ENCODE results near the gene POLL. TPM values are rescaled to one million over a fixed set of nuclear protein-coding genes. Genes with fewer than 3 reads are reported as not detected.

Gene POLL
- total RNA-seq, 1 experiment from 2014 or later = 35.5 TPM

- Mint-ChIP-seq H3K27ac (ENCODE audit: unreplicated experiment) (no peak overlapping the region), H3K27me3 (ENCODE audit: insufficient read depth, unreplicated experiment) (no peaks in the 10 kb centered on the region), H3K36me3 (ENCODE audit: insufficient read depth, unreplicated experiment) (peaks cover 4% of the 10 kb centered on the region), H3K4me3 (ENCODE audit: unreplicated experiment) (no peak overlapping the region), H3K4me1 (ENCODE audit: low read depth, unreplicated experiment) (no peaks in the 10 kb centered on the region), H3K9me3 (ENCODE audit: unreplicated experiment) (no peaks in the 10 kb centered on the region)
- Histone ChIP-seq H3K9me3 (no peaks in the 10 kb centered on the region), H3K4me1 (no peaks in the 10 kb centered on the region), H3K4me3 (ENCODE audit: low read depth, low read length) (no peak overlapping the region), H3K27me3 (replicated peaks; ENCODE audit: control insufficient read depth, insufficient read depth, low read length) (no peaks in the 10 kb centered on the region), H3K36me3 (ENCODE audit: control insufficient read depth, insufficient read depth, low read length) (no peaks in the 10 kb centered on the region)
- CTCF ChIA-PET = no interaction called here
- BruUV-seq (replicated peaks) = no TSS peak
- intact Hi-C loops (cut with micrococcal nuclease; ENCODE audit: unreplicated experiment) = no loop called here
- TF ChIP-seq CTCF (IDR thresholded peaks at IDR 0.05; ENCODE audit: insufficient read depth in 1 of 2, low read depth in 1 of 2, low read length in 1 of 2, severe bottlenecking in 1 of 2, unreplicated experiment in 1 of 2) = no peak
- DNase-seq = no peak
- POLR2A ChIA-PET = no interaction called here
Measured at GRCh38 chr10:101552442-101552841, 35.6 kb downstream of the POLL start.

GRCh38 chr10:101550965-101551364, 37.1 kb downstream of the POLL start:
- ChIA-PET POLR2A (no interaction called here), CTCF (no interaction called here)
- no peak overlapping the region for H3K27ac Mint-ChIP-seq (ENCODE audit: unreplicated experiment)
- no TSS peak for BruUV-seq (replicated peaks)
- H3K4me3 Mint-ChIP-seq (ENCODE audit: unreplicated experiment) = no peak overlapping the region
- intact Hi-C loops (cut with micrococcal nuclease; ENCODE audit: unreplicated experiment) = no loop called here
- H3K9me3 Mint-ChIP-seq (ENCODE audit: unreplicated experiment) = no peaks in the 10 kb centered on the region
- no peaks in the 10 kb centered on the region for H3K4me1 Mint-ChIP-seq (ENCODE audit: low read depth, unreplicated experiment)
- H3K27me3 Mint-ChIP-seq (ENCODE audit: insufficient read depth, unreplicated experiment) = no peaks in the 10 kb centered on the region
- Histone ChIP-seq H3K4me3 (ENCODE audit: low read depth, low read length) (no peak overlapping the region), H3K4me1 (no peaks in the 10 kb centered on the region), H3K27me3 (replicated peaks; ENCODE audit: control insufficient read depth, insufficient read depth, low read length) (no peaks in the 10 kb centered on the region), H3K36me3 (ENCODE audit: control insufficient read depth, insufficient read depth, low read length) (no peaks in the 10 kb centered on the region), H3K9me3 (no peaks in the 10 kb centered on the region)
- TF ChIP-seq CTCF (IDR thresholded peaks at IDR 0.05; ENCODE audit: insufficient read depth in 1 of 2, low read depth in 1 of 2, low read length in 1 of 2, severe bottlenecking in 1 of 2, unreplicated experiment in 1 of 2) = no peak
- DNase-seq = no peak
- peaks cover 4% of the 10 kb centered on the region for H3K36me3 Mint-ChIP-seq (ENCODE audit: insufficient read depth, unreplicated experiment)

- Mint-ChIP-seq H3K4me1 (ENCODE audit: low read depth, unreplicated experiment) (no peaks in the 10 kb centered on the region), H3K9me3 (ENCODE audit: unreplicated experiment) (no peaks in the 10 kb centered on the region), H3K36me3 (ENCODE audit: insufficient read depth, unreplicated experiment) (no peaks in the 10 kb centered on the region), H3K27me3 (ENCODE audit: insufficient read depth, unreplicated experiment) (no peaks in the 10 kb centered on the region), H3K4me3 (ENCODE audit: unreplicated experiment) (no peak overlapping the region), H3K27ac (ENCODE audit: unreplicated experiment) (no peak overlapping the region)
- no peak for DNase-seq
- H3K9me3 ChIP-seq = no peaks in the 10 kb centered on the region
- no TSS peak for BruUV-seq (replicated peaks)
- no peak overlapping the region for H3K4me3 ChIP-seq (ENCODE audit: low read depth, low read length)
- POLR2A ChIA-PET = no interaction called here
- H3K27me3 ChIP-seq (replicated peaks; ENCODE audit: control insufficient read depth, insufficient read depth, low read length) = no peaks in the 10 kb centered on the region
- TF ChIP-seq CTCF (IDR thresholded peaks at IDR 0.05; ENCODE audit: insufficient read depth in 1 of 2, low read depth in 1 of 2, low read length in 1 of 2, severe bottlenecking in 1 of 2, unreplicated experiment in 1 of 2) = no peak
- no peaks in the 10 kb centered on the region for H3K36me3 ChIP-seq (ENCODE audit: control insufficient read depth, insufficient read depth, low read length)
- CTCF ChIA-PET = interaction anchor here (0.6 kb wide), 1 partner anchor 485 kb away, joined by 5 read pairs; no protein-coding TSS in a partner anchor
- intact Hi-C loops (cut with micrococcal nuclease; ENCODE audit: unreplicated experiment) = no loop called here
- H3K4me1 ChIP-seq = no peaks in the 10 kb centered on the region
Measured at GRCh38 chr10:101545898-101546297, 42.2 kb downstream of the POLL start.
